Activated effector memory CD4-positive, alpha-beta T cell treated with Interleukin-2 at 50 U/mL for 16 hours (primary cell): ENCODE measurements around the gene DNHD1.

Source experiments
- DNase-seq: peaks from one replicate; pipeline ENCODE4 v3.0.0-alpha.2; 2020

Gene DNHD1

DNA sequence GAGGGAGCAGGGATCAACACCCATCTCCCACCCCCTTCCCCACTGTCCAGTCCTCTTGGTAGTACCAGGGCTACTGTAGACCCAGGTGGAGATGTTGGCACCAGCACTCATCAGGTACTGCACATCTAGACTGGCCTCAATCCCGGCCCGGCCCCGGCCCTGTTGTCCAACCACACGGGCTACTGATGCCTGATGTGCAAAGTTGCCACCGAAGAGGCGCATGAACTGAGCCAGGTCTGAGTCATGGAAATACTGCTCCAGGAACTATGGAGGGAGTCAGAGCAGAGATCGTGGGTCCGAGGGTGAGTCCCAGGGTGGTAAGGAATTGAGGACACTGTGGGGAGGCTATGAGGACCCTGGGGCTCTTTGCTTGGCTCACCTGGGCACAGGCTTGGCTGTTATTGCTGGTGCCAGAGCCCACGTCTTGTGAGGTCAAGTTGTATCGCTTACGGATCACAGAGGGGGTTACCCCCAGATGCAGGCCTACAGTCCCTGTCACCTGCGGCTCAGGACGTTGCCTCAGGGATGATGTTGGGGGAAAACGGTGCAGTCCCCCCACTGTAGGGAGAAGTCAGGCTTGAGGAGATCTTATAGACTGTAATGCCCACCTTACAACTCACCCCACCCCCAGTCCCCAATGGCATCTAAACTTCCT, 119.6 kb downstream of the DNHD1 start:
- no peak for DNase-seq

DNA sequence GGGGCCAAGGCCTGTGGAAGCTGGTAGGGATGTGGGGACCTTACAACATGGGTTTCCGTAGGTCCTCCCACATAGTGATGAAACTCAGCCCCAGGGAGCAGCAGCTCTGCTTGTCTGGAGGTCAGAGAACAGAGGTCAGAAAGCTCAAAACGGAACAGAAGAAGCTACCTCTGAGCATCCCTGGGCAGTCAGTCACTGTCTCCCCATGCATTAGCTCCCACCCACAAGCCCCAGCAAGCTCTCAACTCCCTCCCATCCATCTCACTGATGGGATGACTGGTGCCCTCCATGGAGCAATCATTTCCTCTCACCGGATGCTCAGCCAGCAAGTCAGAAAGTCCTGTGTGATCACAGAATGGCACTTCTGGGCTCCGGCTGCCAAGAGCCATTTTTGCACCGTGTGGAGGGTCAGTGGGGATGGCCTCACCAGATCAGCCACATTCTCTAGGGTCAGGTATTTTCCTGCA, 120.3 kb downstream of the DNHD1 start:
- DNase-seq: no peak

DNA sequence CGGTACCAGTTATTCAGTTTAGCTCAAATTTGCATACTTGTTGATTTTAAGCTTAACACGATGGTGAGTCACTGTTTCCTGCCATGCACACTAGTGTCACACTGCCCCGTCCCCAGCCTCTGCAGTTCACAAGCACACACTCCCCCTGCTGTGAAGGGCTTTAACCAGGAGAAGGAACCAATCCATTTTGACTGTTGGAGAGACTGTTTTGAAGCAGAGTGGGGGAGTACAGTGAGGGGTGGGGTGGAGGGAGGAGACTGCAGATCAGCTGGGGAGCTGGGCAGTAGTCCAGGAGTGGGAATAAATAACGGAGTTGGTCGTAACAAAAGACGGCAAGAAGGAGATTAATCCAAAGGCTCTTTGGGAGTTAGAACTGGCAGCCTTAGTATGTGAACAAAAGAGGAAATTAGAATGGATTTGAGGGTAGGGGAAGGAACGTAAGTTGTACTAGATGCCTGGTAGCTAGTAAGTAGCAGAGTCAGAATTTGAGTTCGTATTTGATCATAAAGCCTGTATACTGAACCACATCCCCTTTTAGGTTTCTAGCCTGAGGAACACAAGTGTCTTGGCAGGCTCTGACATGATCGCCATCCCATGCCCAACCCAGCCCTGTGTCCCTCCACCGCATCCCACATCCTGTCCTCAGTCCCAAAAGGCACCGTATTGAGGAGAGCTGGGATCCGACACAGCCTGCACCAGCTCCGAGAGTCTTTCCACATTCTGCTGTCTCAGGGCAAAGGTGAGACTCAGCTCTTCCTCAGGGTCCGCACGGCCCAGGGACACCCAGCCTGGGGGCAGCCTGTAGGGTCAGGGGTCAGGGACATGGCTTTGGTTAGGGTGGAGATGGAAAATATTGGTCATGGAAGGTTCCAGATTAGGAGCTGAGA, 121.3 kb downstream of the DNHD1 start:
- DNase-seq: peak; percentile 53

DNA sequence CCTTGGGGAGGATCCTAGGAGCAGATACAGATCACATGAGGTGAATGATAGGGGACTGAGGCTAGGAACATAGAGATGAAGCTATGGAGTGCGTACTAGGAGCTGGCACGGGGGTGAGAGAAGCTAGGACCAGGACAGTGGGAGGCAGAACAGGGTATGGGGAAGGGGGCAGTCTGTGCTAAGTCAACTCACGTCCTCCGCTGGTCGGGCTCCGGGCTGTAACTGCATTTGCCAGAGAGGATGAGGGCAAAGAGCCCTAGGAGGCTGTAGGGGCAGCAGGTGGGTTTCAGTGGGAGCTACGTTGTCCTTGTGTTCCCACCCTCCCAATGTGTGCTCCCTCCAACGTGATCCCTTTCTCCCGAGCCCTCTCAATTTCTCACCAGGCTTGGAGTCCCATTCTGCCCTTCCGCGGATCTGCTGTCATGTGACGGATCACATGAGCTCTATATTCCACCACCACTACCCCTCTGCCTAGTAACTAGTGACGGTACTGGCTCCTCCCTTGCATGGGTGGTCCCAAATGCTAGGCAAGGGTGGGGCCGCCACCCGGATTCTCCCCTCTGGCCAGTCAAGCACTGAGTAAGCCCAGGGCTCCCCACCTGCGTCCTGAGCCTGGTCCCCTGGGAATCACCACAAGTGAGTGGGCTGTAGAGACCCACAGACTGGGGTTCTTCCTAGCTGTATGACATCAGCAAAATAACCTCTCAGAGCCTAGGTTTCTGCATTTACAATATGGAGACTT, 122.1 kb downstream of the DNHD1 start, which contains the start of gene TPP1:
Gene TPP1 (minus strand): TSS at position 419 of the 742 bp plus-strand sequence. CDS start 22 bp downstream, at position 397.
- peak; percentile 84 for DNase-seq

DNA sequence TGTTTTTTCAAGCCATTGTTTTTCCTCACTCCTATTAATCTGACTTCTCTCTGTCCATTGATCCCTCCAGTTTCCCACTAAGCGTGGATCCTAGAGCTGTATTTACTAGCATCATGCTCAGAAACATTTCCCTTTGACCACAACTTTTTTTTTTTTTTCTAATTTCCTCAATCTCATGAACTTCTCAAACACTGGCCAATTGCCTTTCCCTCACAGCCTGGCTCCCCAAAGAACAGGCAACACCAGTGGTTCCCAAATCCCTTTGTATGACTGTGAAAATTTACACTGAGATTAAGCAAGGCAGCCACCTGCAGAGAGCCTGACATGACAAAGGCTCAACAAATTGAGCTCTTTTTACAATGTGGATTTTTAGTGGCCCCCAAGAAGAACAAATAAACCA, 123.6 kb downstream of the DNHD1 start:
- no peak for DNase-seq
